ENCODE results near the gene DNASE1.

The DNASE1 gene

GRCh38 chr16:3696425-3697218 lies 42.1 kb downstream of the DNASE1 start:
- DNase-seq (ENCODE audit: low read depth), result peak; percentile 98

- DNase-seq (ENCODE audit: low read depth), result no peak
Observed at GRCh38 chr16:3698941-3699340, 44.5 kb downstream of the DNASE1 start.

- no peak for DNase-seq (ENCODE audit: low read depth)
Observed at GRCh38 chr16:3701531-3701930, 47.0 kb downstream of the DNASE1 start.

- no peak for DNase-seq (ENCODE audit: low read depth)
Observed at GRCh38 chr16:3702082-3702481, 47.6 kb downstream of the DNASE1 start.

- no peak for DNase-seq (ENCODE audit: low read depth)
Observed at GRCh38 chr16:3706253-3707012, 51.9 kb downstream of the DNASE1 start.

Data from amniotic epithelial cell (primary cell).